ENCODE measurements around the gene WDR82.

Gene WDR82

GRCh38 chr3:52293491-52294319 lies 15.3 kb upstream of the WDR82 start:
- DNase-seq (ENCODE audit: low read depth) = no peak
- no peak overlapping the region for H3K4me3 ChIP-seq (ENCODE audit: low read depth, low read length)
- TF ChIP-seq CTCF (IDR thresholded peaks at IDR 0.05; ENCODE audit: insufficient read depth, low read depth, low read length, missing control alignments) = no peak

- DNase-seq (ENCODE audit: low read depth) = no peak
- no peak overlapping the region for H3K4me3 ChIP-seq (ENCODE audit: low read depth, low read length)
- TF ChIP-seq CTCF (IDR thresholded peaks at IDR 0.05; ENCODE audit: insufficient read depth, low read depth, low read length, missing control alignments) = no peak
These were observed 14.0 kb upstream of the WDR82 start for GRCh38 chr3:52292247-52293065.

GRCh38 chr3:52291508-52292181 lies 13.2 kb upstream of the WDR82 start:
- H3K4me3 ChIP-seq (ENCODE audit: low read depth, low read length) = no peak overlapping the region
- DNase-seq (ENCODE audit: low read depth) = peak; percentile 57
- TF ChIP-seq CTCF (IDR thresholded peaks at IDR 0.05; ENCODE audit: insufficient read depth, low read depth, low read length, missing control alignments) = peak; percentile 61

GRCh38 chr3:52290596-52291507 lies 12.4 kb upstream of the WDR82 start:
- TF ChIP-seq CTCF (IDR thresholded peaks at IDR 0.05; ENCODE audit: insufficient read depth, low read depth, low read length, missing control alignments) = no peak
- DNase-seq (ENCODE audit: low read depth) = no peak
- H3K4me3 ChIP-seq (ENCODE audit: low read depth, low read length) = no peak overlapping the region

- no peak overlapping the region for H3K4me3 ChIP-seq (ENCODE audit: low read depth, low read length)
- no peak for DNase-seq (ENCODE audit: low read depth)
- TF ChIP-seq CTCF (IDR thresholded peaks at IDR 0.05; ENCODE audit: insufficient read depth, low read depth, low read length, missing control alignments) = no peak
These were observed 11.5 kb upstream of the WDR82 start for GRCh38 chr3:52289747-52290595.

Measured in GM12865 (cell line).